Measurements from ENCODE around the gene PCK1.

The PCK1 gene

DNA sequence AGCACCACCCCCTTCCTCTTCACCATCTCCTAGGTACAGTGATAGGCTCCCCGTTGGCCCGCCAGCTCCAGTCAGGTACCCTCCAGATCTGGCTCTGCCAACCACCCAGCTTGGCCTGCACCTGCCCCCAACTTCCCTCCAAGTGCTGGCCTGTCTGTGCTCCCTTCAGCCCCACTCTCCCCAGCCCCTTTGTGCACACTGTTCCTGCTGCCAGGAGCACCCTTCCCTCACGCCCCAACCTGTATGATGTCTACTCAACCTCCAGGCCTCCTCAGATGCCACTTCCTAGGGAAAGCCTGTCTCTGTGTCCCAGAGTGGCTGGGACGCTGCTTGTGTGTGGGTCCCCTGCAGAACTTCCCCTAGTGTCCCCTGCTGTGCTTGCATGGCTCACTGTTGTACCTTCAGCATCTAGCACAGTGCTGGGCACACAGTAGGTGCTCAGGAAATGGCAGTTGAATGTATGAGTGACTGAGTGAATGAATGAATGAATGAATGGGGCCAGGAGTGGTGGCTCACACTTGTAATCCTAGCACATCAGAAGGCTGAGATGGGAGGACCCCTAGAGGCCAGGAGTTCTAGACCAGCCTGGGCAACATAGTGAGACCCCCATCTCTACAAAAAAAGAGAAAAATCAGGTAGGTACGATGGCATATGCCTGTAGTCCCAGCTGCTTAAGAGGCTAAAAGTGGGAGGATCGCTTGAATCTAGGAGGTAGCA, 56.3 kb downstream of the PCK1 start:
- FAIRE-seq = peak; percentile 92
- no peak for DNase-seq (ENCODE audit: insufficient read length, low spot score)

All from HTR-8/SVneo (cell line).